DND-41 (cell line): Measurements from ENCODE around the gene STAT6.
"Not testable (repeated sequence)": the region's sequence is repeated elsewhere in the genome, so short reads cannot be mapped to it uniquely, and the experiment has no call there.

Experiments
- ATAC-seq: fragments of 200-7000 bp; cut with Tn5 transposase; 3 replicates; pipeline ENCODE4 v1.9.1; 2021; ENCODE audit warnings: low read depth; ENCODE audit not compliant: insufficient read depth
- DNase-seq: peaks from one replicate; pipeline ENCODE4 v3.0.0-alpha.2; 2020
- H2AFZ ChIP-seq: 2 replicates; pipeline ENCODE4 v1.6.0; 2012; ENCODE audit warnings: low read depth, low read length
- H3K27ac ChIP-seq: 2 replicates; pipeline ENCODE4 v1.5.1; 2012; ENCODE audit warnings: low read length, inconsistent platforms
- H3K27me3 ChIP-seq: fragments of 200-600 bp; sonication (generic); 2 replicates; pipeline ENCODE4 v1.6.0; 2012; ENCODE audit warnings: low read length, mild to moderate bottlenecking, inconsistent platforms; ENCODE audit not compliant: insufficient read depth, poor library complexity
- H3K36me3 ChIP-seq: 2 replicates; pipeline ENCODE4 v1.5.1; 2012; ENCODE audit warnings: low read length, inconsistent platforms; ENCODE audit not compliant: insufficient read depth
- H3K4me1 ChIP-seq: 2 replicates; pipeline ENCODE4 v1.5.1; 2012; ENCODE audit warnings: mild to moderate bottlenecking, low read length; ENCODE audit not compliant: insufficient read depth
- H3K4me2 ChIP-seq: 2 replicates; pipeline ENCODE4 v1.6.0; 2012; ENCODE audit warnings: mild to moderate bottlenecking, moderate library complexity, low read length, inconsistent platforms; ENCODE audit not compliant: insufficient read depth
- H3K4me3 ChIP-seq, 2 experiments: fragments of 200-600 bp in 1 of 2; shearing (Covaris generic) in 1 of 2; 2 replicates each; pipeline ENCODE4 v1.5.1; 2012 to 2016; ENCODE audit warnings: inconsistent platforms in 2 of 2, low read length in 2 of 2, mild to moderate bottlenecking in 2 of 2, low read depth in 1 of 2, moderate library complexity in 1 of 2
- H3K79me2 ChIP-seq: 2 replicates; pipeline ENCODE4 v1.6.0; 2012; ENCODE audit warnings: low read length, inconsistent platforms; ENCODE audit not compliant: insufficient read depth
- H3K9ac ChIP-seq: 2 replicates; pipeline ENCODE4 v1.6.0; 2012; ENCODE audit warnings: low read depth, mild to moderate bottlenecking, inconsistent platforms, low read length, moderate library complexity
- H3K9me3 ChIP-seq: 2 replicates; pipeline ENCODE4 v1.5.1; 2012; ENCODE audit warnings: low read length, moderate library complexity, mild to moderate bottlenecking, inconsistent platforms; ENCODE audit not compliant: insufficient read depth, severe bottlenecking
- H4K20me1 ChIP-seq: 2 replicates; pipeline ENCODE4 v1.6.0; 2012; ENCODE audit warnings: low read length; ENCODE audit not compliant: insufficient read depth
- CTCF ChIP-seq: IDR thresholded peaks from 2 replicates; pipeline ENCODE4 v1.5.1; 2012; ENCODE audit warnings: borderline replicate concordance, low read length, moderate library complexity, mild to moderate bottlenecking; ENCODE audit not compliant: poor library complexity, severe bottlenecking; ENCODE audit errors: extremely low read depth
- EZH2 ChIP-seq: IDR thresholded peaks from 3 replicates; pipeline ENCODE4 v1.6.1; 2012; ENCODE audit warnings: borderline replicate concordance, low read depth, mild to moderate bottlenecking, moderate library complexity, low read length, inconsistent platforms; ENCODE audit not compliant: severe bottlenecking

The STAT6 gene

GRCh38 chr12:57058454-57058853 lies 52.7 kb downstream of the STAT6 start:
- Histone ChIP-seq H2AFZ (no peak overlapping the region), H3K27ac (no peak overlapping the region), H3K27me3 (no peaks in the 10 kb centered on the region), H3K79me2 (no peaks in the 10 kb centered on the region), H4K20me1 (no peaks in the 10 kb centered on the region), H3K4me2 (no peak overlapping the region), H3K4me3 (no peak overlapping the region), H3K9me3 (no peaks in the 10 kb centered on the region), H3K36me3 (peaks cover 74% of the 10 kb centered on the region), H3K4me1 (no peaks in the 10 kb centered on the region), H3K9ac (no peak overlapping the region)
- no peak for ATAC-seq
- TF ChIP-seq EZH2: no peak
- TF ChIP-seq CTCF: no peak
- no peak for DNase-seq

GRCh38 chr12:57057067-57057751 lies 54.0 kb downstream of the STAT6 start:
- Histone ChIP-seq H3K27ac (no peak overlapping the region), H4K20me1 (no peaks in the 10 kb centered on the region), H3K4me2 (no peak overlapping the region), H3K9ac (no peak overlapping the region), H2AFZ (no peak overlapping the region), H3K4me3 (no peak overlapping the region), H3K36me3 (peaks cover 62% of the 10 kb centered on the region), H3K4me1 (no peaks in the 10 kb centered on the region), H3K27me3 (no peaks in the 10 kb centered on the region), H3K9me3 (no peaks in the 10 kb centered on the region), H3K79me2 (no peaks in the 10 kb centered on the region)
- DNase-seq (no peak), ATAC-seq (no peak)
- no peak for TF ChIP-seq CTCF
- no peak for TF ChIP-seq EZH2

- H3K27me3 ChIP-seq: no peaks in the 10 kb centered on the region
- H3K36me3 ChIP-seq: peaks cover 50% of the 10 kb centered on the region
- no peak overlapping the region for H3K9ac ChIP-seq
- H3K9me3 ChIP-seq: no peaks in the 10 kb centered on the region
- DNase-seq (no peak), ATAC-seq (no peak)
- H3K4me3 ChIP-seq: no peak overlapping the region
- TF ChIP-seq EZH2: no peak
- no peak for TF ChIP-seq CTCF
- H2AFZ ChIP-seq: no peak overlapping the region
- H3K4me1 ChIP-seq: no peaks in the 10 kb centered on the region
- H3K27ac ChIP-seq: no peak overlapping the region
- H3K4me2 ChIP-seq: no peak overlapping the region
- no peaks in the 10 kb centered on the region for H4K20me1 ChIP-seq
- no peaks in the 10 kb centered on the region for H3K79me2 ChIP-seq
These were observed 55.3 kb downstream of the STAT6 start for GRCh38 chr12:57055824-57056223.

- H3K4me1 ChIP-seq, DNase-seq, H4K20me1 ChIP-seq, H3K4me2 ChIP-seq, ATAC-seq, H3K27me3 ChIP-seq, H3K9me3 ChIP-seq, H3K27ac ChIP-seq, H3K9ac ChIP-seq, H3K4me3 ChIP-seq, H2AFZ ChIP-seq, H3K79me2 ChIP-seq: not testable (repeated sequence)
- peaks cover 31% of the 10 kb centered on the region for H3K36me3 ChIP-seq
These were observed 57.3 kb downstream of the STAT6 start for GRCh38 chr12:57053901-57054300.

- H2AFZ ChIP-seq, H3K4me2 ChIP-seq, H4K20me1 ChIP-seq, H3K79me2 ChIP-seq, H3K4me1 ChIP-seq, DNase-seq, ATAC-seq, H3K9ac ChIP-seq, H3K27ac ChIP-seq, H3K9me3 ChIP-seq, H3K27me3 ChIP-seq, H3K4me3 ChIP-seq: not testable (repeated sequence)
- peaks cover 23% of the 10 kb centered on the region for H3K36me3 ChIP-seq
These were observed 58.0 kb downstream of the STAT6 start for GRCh38 chr12:57053146-57053545.
